Measurements from ENCODE around the gene RAB1A. TPM values are rescaled to one million over a fixed set of nuclear protein-coding genes. Genes with fewer than 3 reads are reported as not detected.

RAB1A gene
- total and polyA plus RNA-seq, 12 donors = 77.8 to 165 (median 117) TPM

DNA sequence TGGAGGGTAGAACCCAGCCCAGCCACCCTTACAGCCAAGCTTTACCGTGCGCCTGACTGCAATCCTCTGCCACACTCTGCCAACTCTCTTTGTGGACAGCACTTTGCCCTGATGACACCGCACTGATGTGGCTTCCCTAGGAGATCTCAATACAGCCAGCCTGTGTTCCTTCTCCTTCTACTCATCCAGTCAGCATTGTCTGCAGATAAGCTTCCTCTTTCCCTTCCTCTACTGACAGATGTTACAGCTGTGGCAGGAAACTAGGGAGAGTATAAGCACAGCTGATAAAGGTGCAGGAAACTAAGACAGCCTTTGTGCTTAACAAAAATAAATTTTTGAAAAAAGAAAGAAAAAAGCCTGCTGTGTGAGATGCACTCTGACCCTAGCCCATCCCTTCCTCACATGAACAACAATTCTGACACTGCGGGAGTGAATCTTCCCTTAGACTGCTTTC is 48.6 kb downstream of the RAB1A start:
- Histone ChIP-seq H3K4me3 (no peak overlapping the region), H3K36me3 (peaks cover 0 to 98% (median 59%) of the 10 kb centered on the region in 9 donors), H3K27me3 (no peaks in the 10 kb centered on the region), H3K27ac (peak overlapping the region in 5 of 10 donors; percentile 9 to 67 (median 31)), H3K4me1 (peaks cover 0 to 57% (median 27%) of the 10 kb centered on the region in 9 donors), H3K9me3 (no peaks in the 10 kb centered on the region)
- intact Hi-C loops (cut with DNase I) = no loop called here
- DNase-seq = no peak
- ATAC-seq = peak; percentile 41 to 76 (median 58)
- 46 to 63% methylated on average over 4 of the region's 4 CpGs for WGBS, 2 donors
- TF ChIP-seq, protein P1, sequence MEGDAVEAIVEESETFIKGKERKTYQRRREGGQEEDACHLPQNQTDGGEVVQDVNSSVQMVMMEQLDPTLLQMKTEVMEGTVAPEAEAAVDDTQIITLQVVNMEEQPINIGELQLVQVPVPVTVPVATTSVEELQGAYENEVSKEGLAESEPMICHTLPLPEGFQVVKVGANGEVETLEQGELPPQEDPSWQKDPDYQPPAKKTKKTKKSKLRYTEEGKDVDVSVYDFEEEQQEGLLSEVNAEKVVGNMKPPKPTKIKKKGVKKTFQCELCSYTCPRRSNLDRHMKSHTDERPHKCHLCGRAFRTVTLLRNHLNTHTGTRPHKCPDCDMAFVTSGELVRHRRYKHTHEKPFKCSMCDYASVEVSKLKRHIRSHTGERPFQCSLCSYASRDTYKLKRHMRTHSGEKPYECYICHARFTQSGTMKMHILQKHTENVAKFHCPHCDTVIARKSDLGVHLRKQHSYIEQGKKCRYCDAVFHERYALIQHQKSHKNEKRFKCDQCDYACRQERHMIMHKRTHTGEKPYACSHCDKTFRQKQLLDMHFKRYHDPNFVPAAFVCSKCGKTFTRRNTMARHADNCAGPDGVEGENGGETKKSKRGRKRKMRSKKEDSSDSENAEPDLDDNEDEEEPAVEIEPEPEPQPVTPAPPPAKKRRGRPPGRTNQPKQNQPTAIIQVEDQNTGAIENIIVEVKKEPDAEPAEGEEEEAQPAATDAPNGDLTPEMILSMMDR (IDR thresholded peaks at IDR 0.05) = no peak

- H3K4me3 ChIP-seq = no peak overlapping the region
- no peak for ATAC-seq
- H3K4me1 ChIP-seq = peaks cover 4 to 72% (median 49%) of the 10 kb centered on the region in 9 donors
- TF ChIP-seq, protein P1 (IDR thresholded peaks at IDR 0.05) = no peak
- H3K27ac ChIP-seq = no peak overlapping the region
- no peaks in the 10 kb centered on the region for H3K9me3 ChIP-seq
- WGBS, 2 donors = 94 to 96% methylated on average over 6 of the region's 6 CpGs
- DNase-seq = no peak
- H3K36me3 ChIP-seq = peaks cover 0 to 94% (median 46%) of the 10 kb centered on the region in 9 donors
- intact Hi-C loops (cut with DNase I) = loop anchor here in 4 of 10 donors (5.0 to 10.0 kb wide), 4 partner anchors 46 to 496 kb away; partner anchors contain the start of gene RAB1A (in 2 of the 4)
- H3K27me3 ChIP-seq = no peaks in the 10 kb centered on the region
These were observed 50.9 kb downstream of the RAB1A start for GRCh38 chr2:65079017-65079416.

- H3K27ac ChIP-seq = peak overlapping the region in 1 of 10 donors; percentile 53
- TF ChIP-seq, protein P1 (IDR thresholded peaks at IDR 0.05) = no peak
- DNase-seq = no peak
- H3K4me3 ChIP-seq = no peak overlapping the region
- WGBS, 2 donors = 97 to 99% methylated on average over 7 of the region's 7 CpGs
- intact Hi-C loops (cut with DNase I) = loop anchor here in 4 of 10 donors (5.0 to 10.0 kb wide), 4 partner anchors 47 to 497 kb away; partner anchors contain the start of gene RAB1A (in 2 of the 4)
- H3K9me3 ChIP-seq = no peaks in the 10 kb centered on the region
- peaks cover 0 to 94% (median 34%) of the 10 kb centered on the region in 9 donors for H3K36me3 ChIP-seq
- peaks cover 4 to 73% (median 51%) of the 10 kb centered on the region in 9 donors for H3K4me1 ChIP-seq
- no peaks in the 10 kb centered on the region for H3K27me3 ChIP-seq
- no peak for ATAC-seq
These were observed 52.0 kb downstream of the RAB1A start for GRCh38 chr2:65077898-65078297.

- WGBS, 2 donors = 59 to 69% methylated on average over 7 of the region's 7 CpGs
- Histone ChIP-seq H3K4me3 (no peak overlapping the region), H3K27ac (peak overlapping the region in 9 of 10 donors; percentile 2 to 66 (median 36)), H3K4me1 (peaks cover 4 to 65% (median 39%) of the 10 kb centered on the region in 9 donors), H3K27me3 (no peaks in the 10 kb centered on the region), H3K9me3 (no peaks in the 10 kb centered on the region), H3K36me3 (peaks cover 0 to 94% (median 45%) of the 10 kb centered on the region in 9 donors)
- ATAC-seq (peak in 1 of 8 donors; percentile 1), DNase-seq (no peak)
- TF ChIP-seq, protein P1 (IDR thresholded peaks at IDR 0.05) = no peak
- intact Hi-C loops (cut with DNase I) = loop anchor here in 4 of 10 donors (5.0 to 10.0 kb wide), 4 partner anchors 48 to 498 kb away; partner anchors contain the start of gene RAB1A (in 2 of the 4)
These were observed 53.6 kb downstream of the RAB1A start for GRCh38 chr2:65076345-65076710.

Measured in heart right ventricle (tissue), 16 donors.